ENCODE data around the gene C1orf159. TPM values are rescaled to one million over a fixed set of nuclear protein-coding genes. Genes with fewer than 3 reads are reported as not detected.
A peak's percentile ranks its signal among the peaks of the same experiment; 100 is the strongest.

C1orf159 gene
- total and polyA plus RNA-seq, 2 experiments from 2014 or later: 9.6 to 21.5 TPM

DNA sequence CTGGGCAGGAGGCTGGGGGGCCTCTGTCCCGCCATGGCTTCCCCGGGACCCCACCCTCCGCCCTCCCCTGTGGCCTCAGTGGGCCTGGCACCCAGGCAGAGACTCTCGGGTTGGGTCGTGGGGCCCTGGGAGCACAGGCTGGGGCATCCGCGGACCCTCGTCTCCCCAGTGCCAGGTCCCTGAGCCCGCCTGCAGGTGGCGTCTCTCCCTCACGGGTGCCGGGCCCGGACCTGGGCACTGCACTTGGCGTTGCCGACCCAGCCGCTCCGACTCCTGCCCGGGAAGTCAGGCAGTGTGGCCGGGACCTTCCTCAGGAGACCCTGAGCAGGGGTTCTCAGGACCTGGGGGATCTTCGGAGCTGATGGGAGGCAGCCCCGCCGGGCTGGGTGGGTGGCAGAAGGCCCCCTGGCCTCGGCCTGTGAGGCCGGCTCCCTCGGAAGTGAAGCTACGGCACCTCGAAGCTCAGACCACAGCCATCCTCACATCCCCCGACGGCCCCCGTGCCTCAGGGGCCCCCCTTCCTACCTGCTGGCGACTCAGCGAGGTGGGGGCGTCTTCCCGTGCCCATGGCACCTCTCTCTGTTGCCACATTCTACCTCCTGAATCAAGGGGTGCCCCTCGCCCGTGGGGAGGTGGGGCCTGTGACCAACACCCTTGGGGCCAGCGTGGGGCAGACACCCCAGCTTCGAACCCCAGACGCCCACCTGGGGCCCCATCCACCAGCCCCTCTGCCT is 6.4 kb upstream of the C1orf159 start:
- Histone ChIP-seq H3K27ac (ENCODE audit: low read depth) (no peak overlapping the region), H3K79me2 (replicated peaks; ENCODE audit: insufficient read depth) (no peaks in the 10 kb centered on the region), H4K20me1 (replicated peaks; ENCODE audit: insufficient read depth) (no peaks in the 10 kb centered on the region), H3K4me2 (no peak overlapping the region), H3K27me3 (ENCODE audit: insufficient read depth) (peaks cover 8% of the 10 kb centered on the region), H3K4me1 (ENCODE audit: insufficient read depth) (no peaks in the 10 kb centered on the region), H2AFZ (peak overlapping the region; percentile 76; the same call in 1 of the 2 replicates), H3K36me3 (ENCODE audit: insufficient read depth) (no peaks in the 10 kb centered on the region), H3K4me3 (no peak overlapping the region), H3K9me2 (ENCODE audit: insufficient read depth) (no peaks in the 10 kb centered on the region), H3F3A (replicated peaks; ENCODE audit: low read depth) (no peaks in the 10 kb centered on the region)
- Mint-ChIP-seq H3K27ac (no peak overlapping the region), H3K4me1 (peaks cover 2% of the 10 kb centered on the region; the same call in 1 of the 3 replicates), H3K27me3 (ENCODE audit: insufficient read depth, low read depth, poor library complexity) (peaks cover 17% of the 10 kb centered on the region), H3K9me3 (peaks cover 8% of the 10 kb centered on the region; the same call in 2 of the 3 replicates), H3K36me3 (ENCODE audit: low read depth) (no peaks in the 10 kb centered on the region), H3K4me3 (no peak overlapping the region)
- peak; percentile 96 for ATAC-seq
- peak; percentile 95 for DNase-seq (ENCODE audit: low spot score)
- TF ChIP-seq POLR2AphosphoS5 (IDR thresholded peaks at IDR 0.05; ENCODE audit: low read depth) (no peak), STAT1 (IDR thresholded peaks at IDR 0.05; ENCODE audit: unreplicated experiment) (no peak)
- TF ChIP-seq, protein P1, sequence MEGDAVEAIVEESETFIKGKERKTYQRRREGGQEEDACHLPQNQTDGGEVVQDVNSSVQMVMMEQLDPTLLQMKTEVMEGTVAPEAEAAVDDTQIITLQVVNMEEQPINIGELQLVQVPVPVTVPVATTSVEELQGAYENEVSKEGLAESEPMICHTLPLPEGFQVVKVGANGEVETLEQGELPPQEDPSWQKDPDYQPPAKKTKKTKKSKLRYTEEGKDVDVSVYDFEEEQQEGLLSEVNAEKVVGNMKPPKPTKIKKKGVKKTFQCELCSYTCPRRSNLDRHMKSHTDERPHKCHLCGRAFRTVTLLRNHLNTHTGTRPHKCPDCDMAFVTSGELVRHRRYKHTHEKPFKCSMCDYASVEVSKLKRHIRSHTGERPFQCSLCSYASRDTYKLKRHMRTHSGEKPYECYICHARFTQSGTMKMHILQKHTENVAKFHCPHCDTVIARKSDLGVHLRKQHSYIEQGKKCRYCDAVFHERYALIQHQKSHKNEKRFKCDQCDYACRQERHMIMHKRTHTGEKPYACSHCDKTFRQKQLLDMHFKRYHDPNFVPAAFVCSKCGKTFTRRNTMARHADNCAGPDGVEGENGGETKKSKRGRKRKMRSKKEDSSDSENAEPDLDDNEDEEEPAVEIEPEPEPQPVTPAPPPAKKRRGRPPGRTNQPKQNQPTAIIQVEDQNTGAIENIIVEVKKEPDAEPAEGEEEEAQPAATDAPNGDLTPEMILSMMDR (conservative IDR thresholded peaks at IDR 0.05; ENCODE audit: low read depth in 2 of 2): peak; percentile 69 to 95
- TF ChIP-seq, protein P2, sequence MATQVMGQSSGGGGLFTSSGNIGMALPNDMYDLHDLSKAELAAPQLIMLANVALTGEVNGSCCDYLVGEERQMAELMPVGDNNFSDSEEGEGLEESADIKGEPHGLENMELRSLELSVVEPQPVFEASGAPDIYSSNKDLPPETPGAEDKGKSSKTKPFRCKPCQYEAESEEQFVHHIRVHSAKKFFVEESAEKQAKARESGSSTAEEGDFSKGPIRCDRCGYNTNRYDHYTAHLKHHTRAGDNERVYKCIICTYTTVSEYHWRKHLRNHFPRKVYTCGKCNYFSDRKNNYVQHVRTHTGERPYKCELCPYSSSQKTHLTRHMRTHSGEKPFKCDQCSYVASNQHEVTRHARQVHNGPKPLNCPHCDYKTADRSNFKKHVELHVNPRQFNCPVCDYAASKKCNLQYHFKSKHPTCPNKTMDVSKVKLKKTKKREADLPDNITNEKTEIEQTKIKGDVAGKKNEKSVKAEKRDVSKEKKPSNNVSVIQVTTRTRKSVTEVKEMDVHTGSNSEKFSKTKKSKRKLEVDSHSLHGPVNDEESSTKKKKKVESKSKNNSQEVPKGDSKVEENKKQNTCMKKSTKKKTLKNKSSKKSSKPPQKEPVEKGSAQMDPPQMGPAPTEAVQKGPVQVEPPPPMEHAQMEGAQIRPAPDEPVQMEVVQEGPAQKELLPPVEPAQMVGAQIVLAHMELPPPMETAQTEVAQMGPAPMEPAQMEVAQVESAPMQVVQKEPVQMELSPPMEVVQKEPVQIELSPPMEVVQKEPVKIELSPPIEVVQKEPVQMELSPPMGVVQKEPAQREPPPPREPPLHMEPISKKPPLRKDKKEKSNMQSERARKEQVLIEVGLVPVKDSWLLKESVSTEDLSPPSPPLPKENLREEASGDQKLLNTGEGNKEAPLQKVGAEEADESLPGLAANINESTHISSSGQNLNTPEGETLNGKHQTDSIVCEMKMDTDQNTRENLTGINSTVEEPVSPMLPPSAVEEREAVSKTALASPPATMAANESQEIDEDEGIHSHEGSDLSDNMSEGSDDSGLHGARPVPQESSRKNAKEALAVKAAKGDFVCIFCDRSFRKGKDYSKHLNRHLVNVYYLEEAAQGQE (IDR thresholded peaks at IDR 0.05; ENCODE audit: unreplicated experiment): no peak

DNA sequence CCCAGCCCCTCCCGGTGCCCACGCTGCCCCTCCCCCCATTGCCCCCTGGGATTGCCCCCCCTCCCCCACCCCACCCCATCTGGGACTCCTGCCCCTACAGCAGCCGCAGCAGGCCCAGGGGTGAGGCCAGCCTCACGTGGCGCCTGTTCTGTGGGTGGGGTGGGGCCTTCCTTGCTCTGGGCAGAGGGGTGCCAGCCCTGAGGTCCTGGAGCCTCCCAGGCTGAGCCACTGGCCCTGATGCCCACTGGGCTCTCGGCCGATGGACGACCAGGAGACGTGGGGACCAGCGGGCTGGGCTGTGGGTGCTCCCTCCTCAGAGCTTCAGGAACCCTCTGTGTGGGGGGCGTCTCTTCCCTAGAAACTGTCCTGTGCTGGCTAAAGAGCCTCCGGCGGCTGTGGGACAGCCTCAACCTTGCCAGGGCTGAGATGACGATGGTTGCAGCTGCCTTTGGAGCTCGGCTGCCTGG is 5.8 kb upstream of the C1orf159 start:
- peak; percentile 24 for ATAC-seq
- no peak overlapping the region for H3K4me2 ChIP-seq
- TF ChIP-seq, protein P3, sequence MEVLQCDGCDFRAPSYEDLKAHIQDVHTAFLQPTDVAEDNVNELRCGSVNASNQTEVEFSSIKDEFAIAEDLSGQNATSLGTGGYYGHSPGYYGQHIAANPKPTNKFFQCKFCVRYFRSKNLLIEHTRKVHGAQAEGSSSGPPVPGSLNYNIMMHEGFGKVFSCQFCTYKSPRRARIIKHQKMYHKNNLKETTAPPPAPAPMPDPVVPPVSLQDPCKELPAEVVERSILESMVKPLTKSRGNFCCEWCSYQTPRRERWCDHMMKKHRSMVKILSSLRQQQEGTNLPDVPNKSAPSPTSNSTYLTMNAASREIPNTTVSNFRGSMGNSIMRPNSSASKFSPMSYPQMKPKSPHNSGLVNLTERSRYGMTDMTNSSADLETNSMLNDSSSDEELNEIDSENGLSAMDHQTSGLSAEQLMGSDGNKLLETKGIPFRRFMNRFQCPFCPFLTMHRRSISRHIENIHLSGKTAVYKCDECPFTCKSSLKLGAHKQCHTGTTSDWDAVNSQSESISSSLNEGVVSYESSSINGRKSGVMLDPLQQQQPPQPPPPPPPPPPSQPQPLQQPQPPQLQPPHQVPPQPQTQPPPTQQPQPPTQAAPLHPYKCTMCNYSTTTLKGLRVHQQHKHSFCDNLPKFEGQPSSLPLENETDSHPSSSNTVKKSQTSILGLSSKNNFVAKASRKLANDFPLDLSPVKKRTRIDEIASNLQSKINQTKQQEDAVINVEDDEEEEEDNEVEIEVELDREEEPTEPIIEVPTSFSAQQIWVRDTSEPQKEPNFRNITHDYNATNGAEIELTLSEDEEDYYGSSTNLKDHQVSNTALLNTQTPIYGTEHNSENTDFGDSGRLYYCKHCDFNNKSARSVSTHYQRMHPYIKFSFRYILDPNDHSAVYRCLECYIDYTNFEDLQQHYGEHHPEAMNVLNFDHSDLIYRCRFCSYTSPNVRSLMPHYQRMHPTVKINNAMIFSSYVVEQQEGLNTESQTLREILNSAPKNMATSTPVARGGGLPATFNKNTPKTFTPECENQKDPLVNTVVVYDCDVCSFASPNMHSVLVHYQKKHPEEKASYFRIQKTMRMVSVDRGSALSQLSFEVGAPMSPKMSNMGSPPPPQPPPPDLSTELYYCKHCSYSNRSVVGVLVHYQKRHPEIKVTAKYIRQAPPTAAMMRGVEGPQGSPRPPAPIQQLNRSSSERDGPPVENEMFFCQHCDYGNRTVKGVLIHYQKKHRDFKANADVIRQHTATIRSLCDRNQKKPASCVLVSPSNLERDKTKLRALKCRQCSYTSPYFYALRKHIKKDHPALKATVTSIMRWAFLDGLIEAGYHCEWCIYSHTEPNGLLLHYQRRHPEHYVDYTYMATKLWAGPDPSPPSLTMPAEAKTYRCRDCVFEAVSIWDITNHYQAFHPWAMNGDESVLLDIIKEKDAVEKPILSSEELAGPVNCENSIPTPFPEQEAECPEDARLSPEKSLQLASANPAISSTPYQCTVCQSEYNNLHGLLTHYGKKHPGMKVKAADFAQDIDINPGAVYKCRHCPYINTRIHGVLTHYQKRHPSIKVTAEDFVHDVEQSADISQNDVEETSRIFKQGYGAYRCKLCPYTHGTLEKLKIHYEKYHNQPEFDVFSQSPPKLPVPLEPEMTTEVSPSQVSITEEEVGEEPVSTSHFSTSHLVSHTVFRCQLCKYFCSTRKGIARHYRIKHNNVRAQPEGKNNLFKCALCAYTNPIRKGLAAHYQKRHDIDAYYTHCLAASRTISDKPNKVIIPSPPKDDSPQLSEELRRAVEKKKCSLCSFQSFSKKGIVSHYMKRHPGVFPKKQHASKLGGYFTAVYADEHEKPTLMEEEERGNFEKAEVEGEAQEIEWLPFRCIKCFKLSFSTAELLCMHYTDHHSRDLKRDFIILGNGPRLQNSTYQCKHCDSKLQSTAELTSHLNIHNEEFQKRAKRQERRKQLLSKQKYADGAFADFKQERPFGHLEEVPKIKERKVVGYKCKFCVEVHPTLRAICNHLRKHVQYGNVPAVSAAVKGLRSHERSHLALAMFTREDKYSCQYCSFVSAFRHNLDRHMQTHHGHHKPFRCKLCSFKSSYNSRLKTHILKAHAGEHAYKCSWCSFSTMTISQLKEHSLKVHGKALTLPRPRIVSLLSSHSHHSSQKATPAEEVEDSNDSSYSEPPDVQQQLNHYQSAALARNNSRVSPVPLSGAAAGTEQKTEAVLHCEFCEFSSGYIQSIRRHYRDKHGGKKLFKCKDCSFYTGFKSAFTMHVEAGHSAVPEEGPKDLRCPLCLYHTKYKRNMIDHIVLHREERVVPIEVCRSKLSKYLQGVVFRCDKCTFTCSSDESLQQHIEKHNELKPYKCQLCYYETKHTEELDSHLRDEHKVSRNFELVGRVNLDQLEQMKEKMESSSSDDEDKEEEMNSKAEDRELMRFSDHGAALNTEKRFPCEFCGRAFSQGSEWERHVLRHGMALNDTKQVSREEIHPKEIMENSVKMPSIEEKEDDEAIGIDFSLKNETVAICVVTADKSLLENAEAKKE (CRISPR knock-in tag; IDR thresholded peaks at IDR 0.05): no peak
- TF ChIP-seq ZNF331 (CRISPR knock-in tag; IDR thresholded peaks at IDR 0.05; ENCODE audit: low read depth) (no peak), POLR2AphosphoS5 (IDR thresholded peaks at IDR 0.05; ENCODE audit: low read depth) (no peak), NANOG (IDR thresholded peaks at IDR 0.05; ENCODE audit: borderline replicate concordance) (no peak), JUNB (IDR thresholded peaks at IDR 0.05; ENCODE audit: unreplicated experiment) (no peak), STAT1 (IDR thresholded peaks at IDR 0.05; ENCODE audit: unreplicated experiment) (no peak)

More for the DNA sequence above, 5.8 kb upstream of the C1orf159 start:
- H3K36me3 ChIP-seq (ENCODE audit: insufficient read depth): no peaks in the 10 kb centered on the region
- no peaks in the 10 kb centered on the region for H3K4me1 ChIP-seq (ENCODE audit: insufficient read depth)
- no peaks in the 10 kb centered on the region for H3K79me2 ChIP-seq (replicated peaks; ENCODE audit: insufficient read depth)
- H3K27ac Mint-ChIP-seq: no peak overlapping the region
- H3K4me1 Mint-ChIP-seq: peaks cover 2% of the 10 kb centered on the region; the same call in 1 of the 3 replicates
- peaks cover 17% of the 10 kb centered on the region for H3K27me3 Mint-ChIP-seq (ENCODE audit: insufficient read depth, low read depth, poor library complexity)
- no peak overlapping the region for H3K27ac ChIP-seq (ENCODE audit: low read depth)
- H2AFZ ChIP-seq: 0 out of 2 replicates have a peak overlapping the region, but pooled peaks have one; percentile 52
- no peaks in the 10 kb centered on the region for H4K20me1 ChIP-seq (replicated peaks; ENCODE audit: insufficient read depth)
- DNase-seq (ENCODE audit: low spot score): no peak
- H3K36me3 Mint-ChIP-seq (ENCODE audit: low read depth): no peaks in the 10 kb centered on the region
- peaks cover 11% of the 10 kb centered on the region for H3K27me3 ChIP-seq (ENCODE audit: insufficient read depth)
- no peaks in the 10 kb centered on the region for H3K9me2 ChIP-seq (ENCODE audit: insufficient read depth)
- peaks cover 8% of the 10 kb centered on the region; the same call in 2 of the 3 replicates for H3K9me3 Mint-ChIP-seq
- H3K4me3 ChIP-seq: no peak overlapping the region
- no peaks in the 10 kb centered on the region for H3F3A ChIP-seq (replicated peaks; ENCODE audit: low read depth)
- H3K4me3 Mint-ChIP-seq: no peak overlapping the region
